Measurements from ENCODE around the gene CDY1B.
"Not testable (repeated sequence)": the region's sequence is repeated elsewhere in the genome, so short reads cannot be mapped to it uniquely, and the experiment has no call there.

CDY1B gene

GRCh38 chrY:24047919-24048318, at the start of gene CDY1B:
Gene CDY1B (minus strand): TSS chrY:24048019. CDS start chrY:24047688, 331 bp downstream.
- DNase-seq, result not testable (repeated sequence)

- not testable (repeated sequence) for DNase-seq
Measured at GRCh38 chrY:24049525-24049924, 1.7 kb upstream of the CDY1B start.

- not testable (repeated sequence) for DNase-seq
Measured at GRCh38 chrY:24043209-24043608, 4.6 kb downstream of the CDY1B start.

GRCh38 chrY:24039008-24039718, 8.7 kb downstream of the CDY1B start:
- DNase-seq, result not testable (repeated sequence)

GRCh38 chrY:24026212-24027103, 21.4 kb downstream of the CDY1B start:
- not testable (repeated sequence) for DNase-seq
